GM23338 (cell line): Measurements from ENCODE around the gene STON2.

Experiments
- CREB1 ChIP-seq: fragments of 250-450 bp; sonication (Bioruptor Pico); IDR thresholded peaks from 2 replicates; pipeline ENCODE4 v1.5.0; 2020; ENCODE audit warnings: low read depth, mild to moderate bottlenecking, moderate library complexity
- CTCF ChIP-seq, 2 experiments: fragments of 200-600 bp in 1 of 2; sonication (generic) in 1 of 2; conservative IDR thresholded peaks; 2 replicates each; pipeline versions ENCODE4 v1.5.1 to v1.6.1; 2016 to 2017; ENCODE audit warnings: antibody characterized with exemption in 2 of 2, low read depth in 2 of 2, mild to moderate bottlenecking in 2 of 2, moderate library complexity in 1 of 2
- ETS1 ChIP-seq: IDR thresholded peaks from 2 replicates; pipeline ENCODE4 v1.6.1; 2016; ENCODE audit warnings: antibody characterized with exemption
- EZH2 ChIP-seq: fragments of 200-600 bp; sonication (generic); IDR thresholded peaks from one replicate; pipeline ENCODE4 v1.8.0; 2017; ENCODE audit warnings: antibody characterized with exemption, mild to moderate bottlenecking, low read depth; ENCODE audit not compliant: unreplicated experiment
- EZH2phosphoT487 ChIP-seq: fragments of 200-600 bp; sonication (generic); IDR thresholded peaks from one replicate; pipeline ENCODE4 v1.8.1; 2018; ENCODE audit warnings: antibody characterized with exemption; ENCODE audit not compliant: unreplicated experiment
- JUNB ChIP-seq: IDR thresholded peaks from one replicate; pipeline ENCODE4 v1.6.1; 2016; ENCODE audit warnings: antibody characterized with exemption; ENCODE audit not compliant: unreplicated experiment
- NANOG ChIP-seq: IDR thresholded peaks from 2 replicates; pipeline ENCODE4 v1.6.1; 2016; ENCODE audit warnings: antibody characterized with exemption, borderline replicate concordance
- POLR2AphosphoS5 ChIP-seq: IDR thresholded peaks from 2 replicates; pipeline ENCODE4 v1.6.1; 2016; ENCODE audit warnings: antibody characterized with exemption, low read depth
- REST ChIP-seq: IDR thresholded peaks from one replicate; pipeline ENCODE4 v1.6.1; 2018; ENCODE audit warnings: antibody characterized with exemption; ENCODE audit not compliant: unreplicated experiment
- STAT1 ChIP-seq: IDR thresholded peaks from one replicate; pipeline ENCODE4 v1.6.1; 2016; ENCODE audit warnings: antibody characterized with exemption; ENCODE audit not compliant: unreplicated experiment
- ZNF114 ChIP-seq: fragments of 250-450 bp; sonication (Bioruptor Pico); IDR thresholded peaks from 2 replicates; pipeline ENCODE4 v1.5.0; 2020; ENCODE audit warnings: mild to moderate bottlenecking, moderate library complexity

- no peak for TF ChIP-seq POLR2AphosphoS5
- no peak for TF ChIP-seq REST
- TF ChIP-seq CTCF (conservative IDR thresholded peaks at IDR 0.05; ENCODE audit: low read depth in 2 of 2), result no peak
- no peak for TF ChIP-seq STAT1
- no peak for TF ChIP-seq EZH2
- TF ChIP-seq CREB1 (CRISPR knock-in tag), result no peak
- TF ChIP-seq EZH2phosphoT487, result no peak
- no peak for TF ChIP-seq ZNF114
- TF ChIP-seq ETS1, result no peak
- no peak for TF ChIP-seq NANOG
- no peak for TF ChIP-seq JUNB
These were observed 49.6 kb downstream of the STON2 start for GRCh38 chr14:81350344-81351130.
